HCT116 (cell line): Measurements from ENCODE around the gene CDKAL1.

ENCODE experiments used
- CBX3 ChIP-seq: IDR thresholded peaks from 2 replicates; pipeline ENCODE4 v1.6.1; 2012; ENCODE audit warnings: low read depth
- CEBPB ChIP-seq: IDR thresholded peaks from 2 replicates; pipeline ENCODE4 v1.6.1; 2012; ENCODE audit warnings: low read depth
- EZH2 ChIP-seq: fragments of 200-600 bp; sonication (generic); IDR thresholded peaks from 2 replicates; pipeline ENCODE4 v1.6.1; 2017; ENCODE audit warnings: antibody characterized with exemption, mixed run types
- EZH2phosphoT487 ChIP-seq: fragments of 200-600 bp; IDR thresholded peaks from 2 replicates; pipeline ENCODE4 v1.6.1; 2018; ENCODE audit warnings: antibody characterized with exemption, borderline replicate concordance
- JUND ChIP-seq: IDR thresholded peaks from 2 replicates; pipeline ENCODE4 v1.6.1; 2012
- POLR2A ChIP-seq: IDR thresholded peaks from 2 replicates; pipeline ENCODE4 v1.7.0; 2011; ENCODE audit warnings: borderline replicate concordance; ENCODE audit not compliant: insufficient read depth, insufficient read length; ENCODE audit errors: extremely low read depth
- POLR2AphosphoS5 ChIP-seq: IDR thresholded peaks from 2 replicates; pipeline ENCODE4 v1.6.1; 2011; ENCODE audit warnings: mild to moderate bottlenecking, low read depth, low read length, moderate library complexity
- RAD21 ChIP-seq: IDR thresholded peaks from 2 replicates; pipeline ENCODE4 v1.6.1; 2012; ENCODE audit warnings: low read depth, mild to moderate bottlenecking
- ZNF274 ChIP-seq: fragments of 200-500 bp; sonication (Bioruptor generic); IDR thresholded peaks from 2 replicates; pipeline ENCODE4 v1.6.1; 2014; ENCODE audit warnings: mild to moderate bottlenecking, low read depth, low read length, inconsistent platforms
- TF ChIP-seq, protein P1 (sequence below), 3 experiments: fragments of 200-600 bp in 1 of 3; sonication (generic) in 1 of 3; IDR thresholded peaks in 2 of 3; conservative IDR thresholded peaks in 1 of 3; 2 replicates each; pipeline ENCODE4 v1.5.1; 2012 to 2017; ENCODE audit warnings: low read depth in 2 of 3, low read length in 2 of 3, antibody characterized with exemption in 1 of 3, borderline replicate concordance in 1 of 3, control low read depth in 1 of 3, mild to moderate bottlenecking in 1 of 3, mixed read lengths in 1 of 3, mixed run types in 1 of 3, moderate library complexity in 1 of 3; ENCODE audit not compliant: insufficient read depth in 1 of 3
- TF ChIP-seq, protein P2 (sequence below): IDR thresholded peaks from 2 replicates; pipeline ENCODE4 v1.6.1; 2012; ENCODE audit warnings: low read depth
- TF ChIP-seq, protein P3 (sequence below): IDR thresholded peaks from 2 replicates; pipeline ENCODE4 v1.6.1; 2012
- TF ChIP-seq, protein P4 (sequence below): IDR thresholded peaks from 2 replicates; pipeline ENCODE4 v1.6.1; 2011; ENCODE audit warnings: mild to moderate bottlenecking, low read length, moderate library complexity; ENCODE audit not compliant: insufficient replicate concordance; ENCODE audit errors: extremely low read depth
- TF ChIP-seq, protein P5 (sequence below): IDR thresholded peaks from 2 replicates; pipeline ENCODE4 v1.6.1; 2012

DNA sequence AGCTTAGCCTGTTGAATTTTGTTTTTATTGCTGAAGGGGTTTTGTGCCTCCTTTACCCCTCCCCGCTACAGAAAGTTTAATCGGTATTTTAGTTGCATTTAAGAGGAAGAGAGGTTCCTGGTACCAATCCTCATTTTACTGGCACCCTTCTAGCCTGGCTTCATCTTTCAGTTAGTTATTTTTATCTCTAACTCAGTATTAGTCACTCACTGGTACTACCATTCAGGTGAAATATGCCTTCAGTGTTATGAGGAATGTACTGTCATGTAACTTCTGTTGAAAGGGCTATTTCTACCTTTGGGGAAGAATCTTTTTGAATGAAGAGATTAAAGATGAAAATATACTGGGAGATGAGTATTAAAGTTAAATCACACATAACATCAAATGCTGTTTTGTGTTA is 211.8 kb downstream of the CDKAL1 start:
- no peak for TF ChIP-seq CEBPB
- TF ChIP-seq EZH2, result no peak
- TF ChIP-seq, protein P1, sequence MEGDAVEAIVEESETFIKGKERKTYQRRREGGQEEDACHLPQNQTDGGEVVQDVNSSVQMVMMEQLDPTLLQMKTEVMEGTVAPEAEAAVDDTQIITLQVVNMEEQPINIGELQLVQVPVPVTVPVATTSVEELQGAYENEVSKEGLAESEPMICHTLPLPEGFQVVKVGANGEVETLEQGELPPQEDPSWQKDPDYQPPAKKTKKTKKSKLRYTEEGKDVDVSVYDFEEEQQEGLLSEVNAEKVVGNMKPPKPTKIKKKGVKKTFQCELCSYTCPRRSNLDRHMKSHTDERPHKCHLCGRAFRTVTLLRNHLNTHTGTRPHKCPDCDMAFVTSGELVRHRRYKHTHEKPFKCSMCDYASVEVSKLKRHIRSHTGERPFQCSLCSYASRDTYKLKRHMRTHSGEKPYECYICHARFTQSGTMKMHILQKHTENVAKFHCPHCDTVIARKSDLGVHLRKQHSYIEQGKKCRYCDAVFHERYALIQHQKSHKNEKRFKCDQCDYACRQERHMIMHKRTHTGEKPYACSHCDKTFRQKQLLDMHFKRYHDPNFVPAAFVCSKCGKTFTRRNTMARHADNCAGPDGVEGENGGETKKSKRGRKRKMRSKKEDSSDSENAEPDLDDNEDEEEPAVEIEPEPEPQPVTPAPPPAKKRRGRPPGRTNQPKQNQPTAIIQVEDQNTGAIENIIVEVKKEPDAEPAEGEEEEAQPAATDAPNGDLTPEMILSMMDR (IDR thresholded peaks at IDR 0.05 in 2 of 3, conservative IDR thresholded peaks at IDR 0.05 in 1 of 3; ENCODE audit: borderline replicate concordance in 1 of 3, insufficient read depth in 1 of 3, low read depth in 2 of 3, low read length in 2 of 3), result no peak
- no peak for TF ChIP-seq POLR2A
- TF ChIP-seq, protein P2, sequence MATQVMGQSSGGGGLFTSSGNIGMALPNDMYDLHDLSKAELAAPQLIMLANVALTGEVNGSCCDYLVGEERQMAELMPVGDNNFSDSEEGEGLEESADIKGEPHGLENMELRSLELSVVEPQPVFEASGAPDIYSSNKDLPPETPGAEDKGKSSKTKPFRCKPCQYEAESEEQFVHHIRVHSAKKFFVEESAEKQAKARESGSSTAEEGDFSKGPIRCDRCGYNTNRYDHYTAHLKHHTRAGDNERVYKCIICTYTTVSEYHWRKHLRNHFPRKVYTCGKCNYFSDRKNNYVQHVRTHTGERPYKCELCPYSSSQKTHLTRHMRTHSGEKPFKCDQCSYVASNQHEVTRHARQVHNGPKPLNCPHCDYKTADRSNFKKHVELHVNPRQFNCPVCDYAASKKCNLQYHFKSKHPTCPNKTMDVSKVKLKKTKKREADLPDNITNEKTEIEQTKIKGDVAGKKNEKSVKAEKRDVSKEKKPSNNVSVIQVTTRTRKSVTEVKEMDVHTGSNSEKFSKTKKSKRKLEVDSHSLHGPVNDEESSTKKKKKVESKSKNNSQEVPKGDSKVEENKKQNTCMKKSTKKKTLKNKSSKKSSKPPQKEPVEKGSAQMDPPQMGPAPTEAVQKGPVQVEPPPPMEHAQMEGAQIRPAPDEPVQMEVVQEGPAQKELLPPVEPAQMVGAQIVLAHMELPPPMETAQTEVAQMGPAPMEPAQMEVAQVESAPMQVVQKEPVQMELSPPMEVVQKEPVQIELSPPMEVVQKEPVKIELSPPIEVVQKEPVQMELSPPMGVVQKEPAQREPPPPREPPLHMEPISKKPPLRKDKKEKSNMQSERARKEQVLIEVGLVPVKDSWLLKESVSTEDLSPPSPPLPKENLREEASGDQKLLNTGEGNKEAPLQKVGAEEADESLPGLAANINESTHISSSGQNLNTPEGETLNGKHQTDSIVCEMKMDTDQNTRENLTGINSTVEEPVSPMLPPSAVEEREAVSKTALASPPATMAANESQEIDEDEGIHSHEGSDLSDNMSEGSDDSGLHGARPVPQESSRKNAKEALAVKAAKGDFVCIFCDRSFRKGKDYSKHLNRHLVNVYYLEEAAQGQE, result no peak
- TF ChIP-seq, protein P3, sequence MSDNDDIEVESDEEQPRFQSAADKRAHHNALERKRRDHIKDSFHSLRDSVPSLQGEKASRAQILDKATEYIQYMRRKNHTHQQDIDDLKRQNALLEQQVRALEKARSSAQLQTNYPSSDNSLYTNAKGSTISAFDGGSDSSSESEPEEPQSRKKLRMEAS, result no peak
- no peak for TF ChIP-seq ZNF274
- no peak for TF ChIP-seq POLR2AphosphoS5
- peak; percentile 34; the same call in 1 of the 2 replicates for TF ChIP-seq JUND
- TF ChIP-seq, protein P4, sequence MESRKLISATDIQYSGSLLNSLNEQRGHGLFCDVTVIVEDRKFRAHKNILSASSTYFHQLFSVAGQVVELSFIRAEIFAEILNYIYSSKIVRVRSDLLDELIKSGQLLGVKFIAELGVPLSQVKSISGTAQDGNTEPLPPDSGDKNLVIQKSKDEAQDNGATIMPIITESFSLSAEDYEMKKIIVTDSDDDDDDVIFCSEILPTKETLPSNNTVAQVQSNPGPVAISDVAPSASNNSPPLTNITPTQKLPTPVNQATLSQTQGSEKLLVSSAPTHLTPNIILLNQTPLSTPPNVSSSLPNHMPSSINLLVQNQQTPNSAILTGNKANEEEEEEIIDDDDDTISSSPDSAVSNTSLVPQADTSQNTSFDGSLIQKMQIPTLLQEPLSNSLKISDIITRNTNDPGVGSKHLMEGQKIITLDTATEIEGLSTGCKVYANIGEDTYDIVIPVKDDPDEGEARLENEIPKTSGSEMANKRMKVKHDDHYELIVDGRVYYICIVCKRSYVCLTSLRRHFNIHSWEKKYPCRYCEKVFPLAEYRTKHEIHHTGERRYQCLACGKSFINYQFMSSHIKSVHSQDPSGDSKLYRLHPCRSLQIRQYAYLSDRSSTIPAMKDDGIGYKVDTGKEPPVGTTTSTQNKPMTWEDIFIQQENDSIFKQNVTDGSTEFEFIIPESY, result no peak
- TF ChIP-seq, protein P5, sequence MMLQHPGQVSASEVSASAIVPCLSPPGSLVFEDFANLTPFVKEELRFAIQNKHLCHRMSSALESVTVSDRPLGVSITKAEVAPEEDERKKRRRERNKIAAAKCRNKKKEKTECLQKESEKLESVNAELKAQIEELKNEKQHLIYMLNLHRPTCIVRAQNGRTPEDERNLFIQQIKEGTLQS, result no peak
- TF ChIP-seq EZH2phosphoT487, result no peak
- TF ChIP-seq RAD21, result 0 out of 2 replicates have a peak, but pooled peaks have one; percentile 15
- TF ChIP-seq CBX3, result no peak
